Neural progenitor cell (in vitro differentiated cells): ENCODE measurements around the gene PHF24. TPM values are rescaled to one million over a fixed set of nuclear protein-coding genes. Genes with fewer than 3 reads are reported as not detected.

Source experiments
- DNase-seq: peaks from one replicate; pipeline ENCODE4 v3.0.0-alpha.2; 2016; ENCODE audit warnings: low spot score
- H2AFZ ChIP-seq: fragments of 200-600 bp; sonication (generic); replicated peaks from 2 replicates; pipeline ENCODE4 v1.6.1; 2016; ENCODE audit warnings: antibody characterized with exemption
- H3F3A ChIP-seq: fragments of 200-600 bp; sonication (generic); 2 replicates; pipeline ENCODE4 v1.6.1; 2016; ENCODE audit warnings: antibody characterized with exemption, low read depth
- H3K27ac ChIP-seq: fragments of 200-600 bp; sonication (generic); 2 replicates; pipeline ENCODE4 v1.5.1; 2016; ENCODE audit warnings: mild to moderate bottlenecking
- H3K27me3 ChIP-seq: fragments of 200-600 bp; sonication (generic); 2 replicates; pipeline ENCODE4 v1.6.1; 2016; ENCODE audit warnings: mild to moderate bottlenecking, moderate library complexity
- H3K36me3 ChIP-seq: fragments of 200-600 bp; sonication (generic); 2 replicates; pipeline ENCODE4 v1.5.1; 2016
- H3K4me1 ChIP-seq: fragments of 200-600 bp; sonication (generic); 2 replicates; pipeline ENCODE4 v1.6.1; 2016; ENCODE audit warnings: mixed run types
- H3K4me2 ChIP-seq: fragments of 200-600 bp; sonication (generic); 2 replicates; pipeline ENCODE4 v1.6.1; 2016
- H3K4me3 ChIP-seq: fragments of 200-600 bp; sonication (generic); 2 replicates; pipeline ENCODE4 v1.5.1; 2016
- H3K79me2 ChIP-seq: fragments of 200-600 bp; sonication (generic); 2 replicates; pipeline ENCODE4 v1.6.1; 2016; ENCODE audit warnings: low read depth
- H3K9ac ChIP-seq: fragments of 200-600 bp; sonication (generic); 2 replicates; pipeline ENCODE4 v1.6.1; 2016
- H3K9me3 ChIP-seq: fragments of 200-600 bp; sonication (generic); 2 replicates; pipeline ENCODE4 v1.5.1; 2016; ENCODE audit warnings: low read depth
- H4K20me1 ChIP-seq: fragments of 200-600 bp; sonication (generic); 2 replicates; pipeline ENCODE4 v1.6.1; 2016; ENCODE audit warnings: low read depth
- H3K27ac Mint-ChIP-seq: 3 replicates; pipeline ENCODE4 v1.8.0; 2021; ENCODE audit warnings: mixed read lengths
- H3K27me3 Mint-ChIP-seq: 2 replicates; pipeline ENCODE4 v1.8.0; 2022; ENCODE audit warnings: low read depth, mild to moderate bottlenecking, inconsistent platforms, moderate library complexity, mixed read lengths; ENCODE audit not compliant: insufficient read depth
- H3K36me3 Mint-ChIP-seq: 3 replicates; pipeline ENCODE4 v1.8.0; 2021; ENCODE audit warnings: mixed read lengths
- H3K4me1 Mint-ChIP-seq: 3 replicates; pipeline ENCODE4 v1.8.0; 2021; ENCODE audit warnings: mixed read lengths
- H3K4me3 Mint-ChIP-seq: 3 replicates; pipeline ENCODE4 v1.8.0; 2021; ENCODE audit warnings: mild to moderate bottlenecking, moderate library complexity, mixed read lengths
- H3K9me3 Mint-ChIP-seq: 3 replicates; pipeline ENCODE4 v1.8.0; 2020; ENCODE audit warnings: mixed read lengths
- CTCF ChIP-seq: fragments of 200-600 bp; sonication (generic); IDR thresholded peaks from 2 replicates; pipeline ENCODE4 v1.5.1; 2017; ENCODE audit warnings: antibody characterized with exemption, mild to moderate bottlenecking
- EZH2 ChIP-seq: fragments of 200-600 bp; sonication (generic); IDR thresholded peaks from 2 replicates; pipeline ENCODE4 v1.6.1; 2017; ENCODE audit warnings: antibody characterized with exemption, mild to moderate bottlenecking, moderate library complexity
- EZH2phosphoT487 ChIP-seq: fragments of 200-600 bp; sonication (generic); IDR thresholded peaks from 2 replicates; pipeline ENCODE4 v1.6.1; 2017; ENCODE audit warnings: antibody characterized with exemption
- total RNA-seq: library from RNA; depleted of rRNA; stranded (reverse); fragments of >200 nt; gene quantifications from 2 replicates; pipeline ENCODE4 v1.2.3, GENCODE V29; 2015; ENCODE audit warnings: low replicate concordance

The PHF24 gene
- total RNA-seq, 1 donor from 2014 or later, result 1.8 TPM

DNA sequence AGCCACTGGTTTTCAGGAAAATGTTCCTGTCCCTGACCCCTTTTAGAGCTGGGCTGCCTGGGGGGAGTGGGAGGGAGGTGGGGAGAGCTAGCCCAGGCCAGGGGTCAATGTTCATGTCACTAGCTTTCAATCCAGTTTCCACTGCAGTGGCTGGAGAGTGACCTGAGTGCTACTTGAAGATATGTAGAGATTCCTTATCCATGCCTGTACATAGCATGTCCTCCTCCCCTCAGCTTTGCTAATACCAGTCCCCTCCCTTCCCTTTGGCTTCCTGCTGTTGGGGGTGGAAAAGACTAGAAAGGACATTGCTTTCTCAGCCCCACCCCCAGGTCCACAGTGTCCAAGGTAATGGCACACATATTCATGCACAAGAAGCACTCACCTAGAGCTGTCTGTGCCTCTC is 39.3 kb downstream of the PHF24 start:
- Histone ChIP-seq H3F3A (peaks cover under 1% of the 10 kb centered on the region), H3K9me3 (no peaks in the 10 kb centered on the region), H3K4me2 (no peak overlapping the region), H3K79me2 (no peaks in the 10 kb centered on the region), H3K27ac (no peak overlapping the region), H3K4me1 (no peaks in the 10 kb centered on the region), H2AFZ (no peak overlapping the region), H4K20me1 (no peaks in the 10 kb centered on the region), H3K27me3 (no peaks in the 10 kb centered on the region), H3K9ac (no peak overlapping the region), H3K36me3 (no peaks in the 10 kb centered on the region), H3K4me3 (no peak overlapping the region)
- H3K4me3 Mint-ChIP-seq, result no peak overlapping the region
- no peak overlapping the region for H3K27ac Mint-ChIP-seq
- H3K9me3 Mint-ChIP-seq, result no peaks in the 10 kb centered on the region
- peaks cover 21% of the 10 kb centered on the region for H3K4me1 Mint-ChIP-seq
- peaks cover 6% of the 10 kb centered on the region for H3K27me3 Mint-ChIP-seq
- no peak for DNase-seq
- H3K36me3 Mint-ChIP-seq, result peaks cover 18% of the 10 kb centered on the region
- TF ChIP-seq CTCF, result no peak
- TF ChIP-seq EZH2phosphoT487, result no peak
- TF ChIP-seq EZH2, result no peak

DNA sequence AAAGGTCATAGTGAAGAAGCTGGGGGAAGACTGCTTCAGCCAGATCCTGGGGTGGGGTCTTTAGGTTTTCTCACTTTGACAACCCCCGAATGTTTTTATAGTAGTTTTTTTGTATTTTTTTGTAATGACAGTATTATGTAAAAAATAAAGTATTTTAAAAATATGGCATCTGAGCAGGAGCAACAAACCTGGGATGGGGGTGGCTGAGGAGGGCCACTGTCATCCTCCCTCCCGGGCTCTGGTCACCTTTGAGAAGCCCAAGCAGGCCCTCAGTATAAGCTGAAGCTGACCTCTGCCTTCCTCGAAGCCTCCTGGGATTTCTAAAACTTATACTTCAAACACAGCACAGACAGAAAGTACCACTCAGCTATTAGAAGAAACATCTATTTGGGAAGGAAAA is 40.2 kb downstream of the PHF24 start:
- no peaks in the 10 kb centered on the region for H3K4me1 ChIP-seq
- H3K36me3 ChIP-seq, result no peaks in the 10 kb centered on the region
- no peak overlapping the region for H3K27ac ChIP-seq

GRCh38 chr9:34999576-34999975 is 41.5 kb downstream of the PHF24 start:
- no peaks in the 10 kb centered on the region for H3K9me3 ChIP-seq
- no peak for DNase-seq
- Mint-ChIP-seq H3K4me1 (peaks cover 10% of the 10 kb centered on the region), H3K9me3 (no peaks in the 10 kb centered on the region), H3K27me3 (peaks cover 3% of the 10 kb centered on the region), H3K4me3 (no peak overlapping the region), H3K36me3 (peaks cover 15% of the 10 kb centered on the region), H3K27ac (no peak overlapping the region)
- no peak overlapping the region for H3K4me3 ChIP-seq
- no peak overlapping the region for H3K4me2 ChIP-seq
- H3K4me1 ChIP-seq, result no peaks in the 10 kb centered on the region
- TF ChIP-seq CTCF, result no peak
- TF ChIP-seq EZH2, result no peak
- no peak for TF ChIP-seq EZH2phosphoT487
- no peaks in the 10 kb centered on the region for H3K27me3 ChIP-seq
- H3K36me3 ChIP-seq, result no peaks in the 10 kb centered on the region
- no peaks in the 10 kb centered on the region for H3K79me2 ChIP-seq
- H2AFZ ChIP-seq, result no peak overlapping the region
- no peaks in the 10 kb centered on the region for H4K20me1 ChIP-seq
- H3K9ac ChIP-seq, result no peak overlapping the region
- H3K27ac ChIP-seq, result no peak overlapping the region
- H3F3A ChIP-seq, result no peaks in the 10 kb centered on the region

More for the DNA sequence above, 40.2 kb downstream of the PHF24 start:
- no peaks in the 10 kb centered on the region for H3K9me3 ChIP-seq
- no peaks in the 10 kb centered on the region for H3K79me2 ChIP-seq
- TF ChIP-seq EZH2phosphoT487 (no peak), EZH2 (no peak), CTCF (no peak)
- peak overlapping the region; percentile 3 for H3K27ac Mint-ChIP-seq
- H3F3A ChIP-seq, result no peaks in the 10 kb centered on the region
- H3K4me3 Mint-ChIP-seq, result no peak overlapping the region
- peaks cover 3% of the 10 kb centered on the region for H3K27me3 Mint-ChIP-seq
- H3K4me3 ChIP-seq, result no peak overlapping the region
- H3K27me3 ChIP-seq, result no peaks in the 10 kb centered on the region
- peaks cover 14% of the 10 kb centered on the region for H3K4me1 Mint-ChIP-seq
- H4K20me1 ChIP-seq, result no peaks in the 10 kb centered on the region
- no peaks in the 10 kb centered on the region for H3K9me3 Mint-ChIP-seq
- peaks cover 18% of the 10 kb centered on the region for H3K36me3 Mint-ChIP-seq
- DNase-seq, result no peak
- H3K4me2 ChIP-seq, result no peak overlapping the region
- no peak overlapping the region for H3K9ac ChIP-seq
- H2AFZ ChIP-seq, result no peak overlapping the region
